Endodermal cell (in vitro differentiated cells): ENCODE data around the gene ZWINT. TPM values are rescaled to one million over a fixed set of nuclear protein-coding genes. Genes with fewer than 3 reads are reported as not detected.

Experiments used
- DNase-seq: peaks from one replicate; pipeline ENCODE4 v3.0.0-alpha.2; 2017
- H3K27ac ChIP-seq: 2 replicates; pipeline ENCODE4 v1.5.1; 2013; ENCODE audit warnings: mild to moderate bottlenecking, low read depth, low read length, moderate library complexity
- H3K27me3 ChIP-seq: 2 replicates; pipeline ENCODE4 v1.6.1; 2013; ENCODE audit warnings: mild to moderate bottlenecking, low read length, moderate library complexity; ENCODE audit not compliant: insufficient read depth, control insufficient read depth, poor library complexity, severe bottlenecking
- H3K36me3 ChIP-seq: 2 replicates; pipeline ENCODE4 v1.7.0; 2013; ENCODE audit warnings: mild to moderate bottlenecking, low read length, moderate library complexity; ENCODE audit not compliant: control insufficient read depth, insufficient read depth
- H3K4me1 ChIP-seq: one replicate; pipeline ENCODE4 v1.7.0; 2013; ENCODE audit warnings: low read length; ENCODE audit not compliant: control insufficient read depth, insufficient read depth
- H3K4me3 ChIP-seq: 2 replicates; pipeline ENCODE4 v1.5.1; 2013; ENCODE audit warnings: mild to moderate bottlenecking, low read length, moderate library complexity
- H3K9ac ChIP-seq: 2 replicates; pipeline ENCODE4 v1.6.1; 2013; ENCODE audit warnings: mild to moderate bottlenecking, low read length, moderate library complexity; ENCODE audit not compliant: poor library complexity, severe bottlenecking; ENCODE audit errors: extremely low read depth
- H3K9me3 ChIP-seq: 2 replicates; pipeline ENCODE4 v1.6.1; 2013; ENCODE audit warnings: mild to moderate bottlenecking, low read length, moderate library complexity; ENCODE audit not compliant: control insufficient read depth
- H3K27ac Mint-ChIP-seq: 2 replicates; pipeline ENCODE4 v1.8.0; 2020; ENCODE audit warnings: mixed read lengths
- H3K27me3 Mint-ChIP-seq: 2 replicates; pipeline ENCODE4 v1.8.0; 2021; ENCODE audit warnings: mild to moderate bottlenecking, mixed read lengths; ENCODE audit not compliant: insufficient read depth
- H3K36me3 Mint-ChIP-seq: 2 replicates; pipeline ENCODE4 v1.8.0; 2020; ENCODE audit warnings: low read depth, mixed read lengths
- H3K4me1 Mint-ChIP-seq: 2 replicates; pipeline ENCODE4 v1.8.0; 2020; ENCODE audit warnings: mixed read lengths
- H3K4me3 Mint-ChIP-seq: 2 replicates; pipeline ENCODE4 v1.8.0; 2020; ENCODE audit warnings: mild to moderate bottlenecking, moderate library complexity, mixed read lengths
- H3K9me3 Mint-ChIP-seq: 2 replicates; pipeline ENCODE4 v1.8.0; 2020; ENCODE audit warnings: mild to moderate bottlenecking, mixed read lengths
- CTCF ChIP-seq: fragments of 200-600 bp; sonication (generic); conservative IDR thresholded peaks from 2 replicates; pipeline ENCODE4 v1.5.0; 2021; ENCODE audit warnings: antibody characterized with exemption, mild to moderate bottlenecking
- WGBS, 2 experiments: methylation state at CpG; one replicate each; pipeline versions ENCODE4 v1.1.5 to v1.1.7; 2013; ENCODE audit warnings: missing lambda C conversion rate in 2 of 2, mixed read lengths in 1 of 2; ENCODE audit not compliant: insufficient coverage in 1 of 2, insufficient read length in 1 of 2; 5-methylcytosine and 5-hydroxymethylcytosine counted together
- total RNA-seq, 2 donors: library from RNA; stranded (reverse); fragmentation: NEBNext Ultra II Directional in 1 of 2; extraction: Animal tissue kit (Norgen Biotek cat#: 25700) in 1 of 2; gene quantifications; 2 replicates in 1 of 2; 3 replicates in 1 of 2; pipeline ENCODE4 v1.2.1, GENCODE V29; 2021

Gene ZWINT
- total RNA-seq, 2 donors from 2014 or later = 62.0 to 83.5 TPM

- Mint-ChIP-seq H3K9me3 (peaks cover 30% of the 10 kb centered on the region), H3K4me1 (no peaks in the 10 kb centered on the region), H3K36me3 (peaks cover 6% of the 10 kb centered on the region), H3K4me3 (no peak overlapping the region), H3K27ac (no peak overlapping the region), H3K27me3 (no peaks in the 10 kb centered on the region)
- Histone ChIP-seq H3K9ac (no peak overlapping the region), H3K27me3 (no peaks in the 10 kb centered on the region), H3K27ac (no peak overlapping the region), H3K4me3 (no peak overlapping the region), H3K9me3 (peaks cover 30% of the 10 kb centered on the region), H3K36me3 (no peaks in the 10 kb centered on the region), H3K4me1 (no peaks in the 10 kb centered on the region)
- whole genome bisulfite sequencing, 2 experiments = 88 to 93% methylated on average over 5 to 7 of the region's 7 CpGs
- DNase-seq = peak; percentile 53
- TF ChIP-seq CTCF = no peak
Measured at GRCh38 chr10:56370217-56371113, 9.4 kb upstream of the ZWINT start.

GRCh38 chr10:56360583-56360966 lies 484 bp downstream of the ZWINT start:
- Histone ChIP-seq H3K4me3 (peak overlapping the region; percentile 92), H3K27me3 (no peaks in the 10 kb centered on the region), H3K9me3 (no peaks in the 10 kb centered on the region), H3K4me1 (peaks cover 4% of the 10 kb centered on the region), H3K9ac (peak overlapping the region; percentile 70), H3K36me3 (peaks cover 38% of the 10 kb centered on the region), H3K27ac (no peak overlapping the region)
- Mint-ChIP-seq H3K27ac (peak overlapping the region; percentile 95), H3K9me3 (no peaks in the 10 kb centered on the region), H3K4me1 (peaks cover 10% of the 10 kb centered on the region), H3K27me3 (no peaks in the 10 kb centered on the region), H3K4me3 (peak overlapping the region; percentile 98), H3K36me3 (peaks cover 19% of the 10 kb centered on the region)
- TF ChIP-seq CTCF = no peak
- WGBS, 2 experiments = 9% methylated on average over 5 to 6 of the region's 6 CpGs
- no peak for DNase-seq

- peaks cover 19% of the 10 kb centered on the region for H3K36me3 Mint-ChIP-seq
- no peaks in the 10 kb centered on the region for H3K9me3 Mint-ChIP-seq
- peaks cover 10% of the 10 kb centered on the region for H3K4me1 Mint-ChIP-seq
- no peaks in the 10 kb centered on the region for H3K27me3 ChIP-seq
- H3K4me3 ChIP-seq = peak overlapping the region; percentile 92
- H3K9ac ChIP-seq = no peak overlapping the region
- DNase-seq = no peak
- peak overlapping the region; percentile 98 for H3K4me3 Mint-ChIP-seq
- H3K9me3 ChIP-seq = no peaks in the 10 kb centered on the region
- no peak overlapping the region for H3K27ac Mint-ChIP-seq
- H3K27me3 Mint-ChIP-seq = no peaks in the 10 kb centered on the region
- H3K36me3 ChIP-seq = peaks cover 43% of the 10 kb centered on the region
- TF ChIP-seq CTCF = no peak
- H3K27ac ChIP-seq = no peak overlapping the region
- 80 to 91% methylated on average over 1 to 4 of the region's 4 CpGs for WGBS, 2 experiments
- peaks cover 4% of the 10 kb centered on the region for H3K4me1 ChIP-seq
Measured at GRCh38 chr10:56359837-56360236, 1.2 kb downstream of the ZWINT start.
